ENCODE results near the gene SLC30A10. TPM values are rescaled to one million over a fixed set of nuclear protein-coding genes. Genes with fewer than 3 reads are reported as not detected.

Gene SLC30A10
- total RNA-seq: 0.53 TPM

GRCh38 chr1:219927956-219928790 lies at the start of gene SLC30A10:
Gene SLC30A10 (minus strand): TSS chr1:219928557. CDS start chr1:219928440, 117 bp downstream.

Small RNA genes within 50 kb of the gene (small RNA-seq; reads per million reads assigned to genes)
- gene RF00012 (ENCODE audit: low replicate concordance): not detected

Other genes with a start within 250 kb of the SLC30A10 start
- 63.6 TPM for gene EPRS1, start 117.9 kb upstream of the SLC30A10 start, total RNA-seq
- 21.8 TPM for gene BPNT1, start 161.2 kb upstream of the SLC30A10 start, total RNA-seq
- gene IARS2, start 165.6 kb upstream of the SLC30A10 start, total RNA-seq: 104 TPM